Stimulated activated CD4-positive, alpha-beta T cell treated with anti-CD3 and anti-CD28 coated beads, Interleukin-1b, Interleukin-23, amount 100 ng/mL, for 1 hour (primary cell): ENCODE results near the gene VSIR.

Experiments
- DNase-seq, 2 donors: peaks; one replicate each; pipeline ENCODE4 v3.0.0-alpha.2; 2020; ENCODE audit warnings: low read depth in 2 of 2

VSIR gene

DNA sequence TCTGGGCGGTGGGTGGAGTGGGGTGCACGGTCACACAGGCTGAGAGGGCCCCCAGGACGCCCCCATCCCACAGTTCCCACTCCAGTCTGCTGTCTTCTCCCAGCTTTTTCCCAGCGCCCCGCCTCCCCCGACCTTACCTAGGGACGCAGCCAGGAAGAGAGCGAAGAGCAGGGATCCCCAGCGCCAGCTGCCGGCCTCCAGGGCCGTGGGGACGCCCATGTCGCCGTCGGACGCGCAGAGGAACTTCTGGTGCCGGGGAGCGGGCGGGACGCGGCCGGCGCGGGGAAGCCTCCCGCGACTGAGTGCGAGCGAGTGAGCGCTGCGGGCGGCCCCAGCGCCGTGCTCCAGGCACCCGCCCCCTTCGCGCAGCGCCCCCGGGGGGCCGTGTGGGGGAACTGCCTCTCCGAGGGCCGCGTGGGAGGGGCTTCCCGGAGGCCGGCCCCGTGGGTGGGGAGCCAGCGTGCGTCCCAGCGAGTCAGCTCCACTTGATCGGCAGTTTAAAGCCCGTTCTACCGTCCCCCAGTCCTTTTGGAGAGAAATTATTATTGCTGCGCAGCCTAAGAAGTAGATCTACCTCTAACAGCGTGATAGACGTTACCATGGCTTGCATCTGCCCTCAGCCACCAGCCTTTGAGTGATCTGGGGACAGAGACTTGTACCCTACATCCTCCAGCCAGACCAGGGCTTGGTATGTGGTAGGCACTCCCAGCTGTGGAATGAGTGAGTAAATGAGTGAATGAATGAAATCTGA lies at the start of gene VSIR:
Gene VSIR (minus strand): TSS at position 300 of the 751 bp plus-strand sequence. CDS start 81 bp downstream, at position 219.
- DNase-seq: peak; percentile 90 to 97

- no peak for DNase-seq
Observed at GRCh38 chr10:71821909-71822763, 48.8 kb upstream of the VSIR start.

- no peak for DNase-seq
Observed at GRCh38 chr10:71820966-71821365, 47.6 kb upstream of the VSIR start.

DNA sequence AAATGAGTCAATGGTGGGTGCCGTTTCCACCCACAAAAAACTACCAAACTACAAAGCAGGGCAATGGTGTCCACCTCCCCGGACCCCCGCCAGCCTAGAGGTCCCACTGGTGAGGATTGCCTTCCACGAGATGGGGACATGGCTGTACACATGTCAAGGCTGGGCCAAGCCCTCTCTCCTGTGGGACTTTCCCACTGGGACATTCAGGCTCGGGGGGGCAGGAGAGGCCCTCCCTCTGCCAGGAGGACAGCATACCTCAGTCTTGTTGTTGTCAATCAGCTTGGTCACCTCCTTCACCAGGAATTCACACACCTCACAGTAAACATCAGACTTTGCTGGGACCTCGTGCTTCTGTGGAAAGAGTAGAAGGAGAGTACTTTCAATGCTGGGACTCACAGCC lies 46.7 kb upstream of the VSIR start:
- DNase-seq: no peak

- no peak for DNase-seq
Observed at GRCh38 chr10:71819441-71819861, 46.1 kb upstream of the VSIR start.

DNA sequence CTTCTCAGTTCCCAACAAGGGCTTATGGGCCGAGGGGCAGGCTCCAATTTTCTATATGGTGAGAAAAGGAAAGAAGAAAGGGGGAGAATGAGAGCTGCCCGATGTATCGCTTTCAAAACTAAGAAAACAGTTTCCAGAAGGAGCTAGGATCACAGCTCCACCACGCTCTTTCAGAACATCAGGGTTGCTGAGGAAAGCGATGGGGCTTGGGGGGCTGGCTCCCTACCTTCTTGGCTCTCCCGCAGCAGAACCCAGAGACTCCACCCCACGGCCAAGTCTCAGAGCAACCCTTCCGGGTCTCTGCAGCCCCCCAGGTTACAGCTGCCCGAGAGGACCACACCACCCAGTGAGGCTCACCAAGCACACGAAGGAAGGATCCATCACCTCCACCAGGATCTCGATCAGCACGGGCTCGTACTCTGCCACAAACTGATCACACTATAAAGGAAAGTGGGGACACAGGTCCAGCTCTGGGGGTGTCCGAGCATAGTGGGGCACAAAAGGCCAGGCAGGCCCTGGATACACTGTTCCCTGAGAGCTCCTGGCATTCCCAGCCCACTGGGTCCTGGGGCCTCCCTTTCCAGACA lies 45.4 kb upstream of the VSIR start:
- no peak for DNase-seq

DNA sequence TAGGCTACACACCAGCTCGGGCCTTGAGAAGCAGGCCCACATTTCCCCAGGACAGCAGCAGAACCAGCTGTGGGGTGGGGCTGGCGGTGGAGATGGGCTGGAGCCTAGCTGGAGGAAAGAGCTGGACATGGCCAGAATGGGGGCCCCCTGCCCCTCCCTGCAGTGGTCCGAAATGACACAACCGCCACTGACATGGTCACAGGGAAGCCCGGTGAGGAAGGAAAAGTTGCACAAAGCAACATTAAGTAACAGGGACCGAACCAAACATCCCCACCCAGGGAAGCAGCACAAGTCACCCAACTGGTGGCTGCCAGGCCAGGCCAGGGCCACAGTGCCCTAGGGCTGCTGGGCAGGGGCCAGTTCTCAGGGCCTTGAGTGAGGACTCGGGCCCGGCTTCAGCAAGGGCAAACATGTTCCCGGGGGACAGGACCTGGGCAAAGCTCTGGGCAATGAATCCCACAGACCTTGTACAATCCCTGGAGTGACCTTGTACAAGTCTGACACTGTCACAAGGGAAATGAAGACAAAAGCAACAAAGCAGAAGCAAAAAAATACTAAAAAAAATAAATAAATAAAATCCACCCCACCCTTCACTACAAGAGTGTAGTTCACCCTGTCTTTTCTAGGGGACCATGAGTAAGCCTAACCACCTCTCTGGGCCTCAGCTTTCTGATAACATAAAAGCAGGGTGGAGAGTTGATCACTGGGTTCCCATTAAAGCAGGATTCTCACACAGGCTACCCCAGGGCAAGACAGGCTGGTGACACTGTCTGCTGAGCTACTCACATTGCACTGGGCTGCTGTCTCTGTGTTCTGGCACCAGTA lies 44.7 kb upstream of the VSIR start:
- DNase-seq: no peak

- no peak for DNase-seq
Observed at GRCh38 chr10:71816936-71817618, 43.8 kb upstream of the VSIR start.

- no peak for DNase-seq
Observed at GRCh38 chr10:71816421-71816851, 43.1 kb upstream of the VSIR start.

DNA sequence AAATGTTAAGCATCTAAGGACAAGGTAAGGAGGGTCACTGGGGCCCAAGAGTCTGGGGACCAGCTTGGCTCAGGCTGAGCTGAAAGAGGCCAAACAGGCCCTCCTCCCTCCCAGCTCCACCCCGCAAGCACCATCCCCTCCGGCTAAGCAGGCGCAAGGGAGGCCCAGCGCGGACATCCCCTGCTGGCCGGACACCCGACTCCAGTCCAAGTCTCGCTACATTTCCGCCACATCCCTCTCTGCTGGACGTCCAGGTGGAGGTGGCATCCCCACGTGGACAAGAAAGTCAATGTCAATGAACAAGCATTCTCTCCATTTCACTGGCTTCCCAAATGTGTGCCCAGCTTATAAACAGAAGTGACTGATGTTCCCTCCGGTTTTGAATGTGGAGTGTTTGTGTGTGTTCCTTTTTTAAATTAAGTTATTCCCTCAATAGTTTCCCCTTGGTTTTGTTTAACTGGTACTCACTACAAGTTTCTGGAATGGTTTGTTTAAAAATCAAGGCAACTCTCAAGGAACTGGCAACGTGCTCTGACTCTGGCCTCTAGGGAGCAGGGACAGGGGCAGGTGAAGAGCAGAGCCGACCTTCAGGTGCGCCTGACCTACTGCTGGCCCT lies 42.3 kb upstream of the VSIR start:
- DNase-seq: no peak

DNA sequence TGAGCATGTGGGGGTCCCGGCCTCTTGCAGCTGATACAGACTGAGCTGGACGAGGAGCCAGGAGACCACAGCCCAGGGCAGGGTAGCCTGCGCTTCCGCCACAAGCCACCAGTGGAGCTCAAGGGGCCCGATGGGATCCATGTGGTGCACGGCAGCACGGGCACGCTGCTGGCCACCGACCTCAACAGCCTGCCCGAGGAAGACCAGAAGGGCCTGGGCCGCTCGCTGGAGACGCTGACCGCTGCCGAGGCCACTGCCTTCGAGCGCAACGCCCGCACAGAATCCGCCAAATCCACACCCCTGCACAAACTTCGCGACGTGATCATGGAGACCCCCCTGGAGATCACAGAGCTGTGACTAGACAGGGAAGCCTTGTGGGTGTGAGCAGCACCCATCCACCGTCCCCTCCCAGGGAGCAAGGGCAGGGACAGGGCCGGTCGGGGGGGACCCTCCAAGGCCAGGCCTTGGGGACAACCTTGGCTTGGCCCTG lies 41.6 kb upstream of the VSIR start:
- DNase-seq: no peak

DNA sequence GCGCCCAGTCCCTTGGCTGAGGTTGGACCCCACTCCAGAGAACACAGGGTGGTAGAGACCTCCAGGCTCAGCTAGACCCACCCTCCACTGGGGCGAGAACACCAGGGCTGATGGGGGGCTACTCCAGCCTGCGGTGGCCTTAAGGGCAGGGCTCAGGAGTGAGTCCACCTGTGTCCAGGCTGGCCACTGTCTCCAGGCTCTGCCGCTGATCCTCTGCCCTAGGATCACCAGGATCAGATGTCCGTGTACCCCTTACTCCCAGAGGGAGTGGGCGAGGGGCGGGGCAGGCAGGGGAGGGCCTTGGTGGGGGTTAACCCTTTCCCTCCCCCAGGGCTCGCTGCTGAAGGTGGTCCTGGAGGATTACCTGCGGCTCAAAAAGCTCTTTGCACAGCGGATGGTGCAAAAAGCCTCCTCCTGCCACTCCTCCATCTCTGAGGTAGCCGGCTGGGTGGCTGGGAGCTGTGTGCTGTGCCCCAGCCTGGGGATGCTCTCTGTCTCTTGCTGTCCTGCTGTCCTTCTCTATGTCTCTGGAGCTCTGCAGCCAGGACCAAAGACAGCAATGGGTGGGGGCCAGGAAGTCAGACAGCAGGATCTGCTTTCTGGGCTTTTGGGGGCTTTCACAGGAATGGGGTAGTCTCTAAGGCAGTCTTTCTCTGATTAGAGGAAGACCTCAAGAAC lies 39.7 kb upstream of the VSIR start:
- no peak for DNase-seq

DNA sequence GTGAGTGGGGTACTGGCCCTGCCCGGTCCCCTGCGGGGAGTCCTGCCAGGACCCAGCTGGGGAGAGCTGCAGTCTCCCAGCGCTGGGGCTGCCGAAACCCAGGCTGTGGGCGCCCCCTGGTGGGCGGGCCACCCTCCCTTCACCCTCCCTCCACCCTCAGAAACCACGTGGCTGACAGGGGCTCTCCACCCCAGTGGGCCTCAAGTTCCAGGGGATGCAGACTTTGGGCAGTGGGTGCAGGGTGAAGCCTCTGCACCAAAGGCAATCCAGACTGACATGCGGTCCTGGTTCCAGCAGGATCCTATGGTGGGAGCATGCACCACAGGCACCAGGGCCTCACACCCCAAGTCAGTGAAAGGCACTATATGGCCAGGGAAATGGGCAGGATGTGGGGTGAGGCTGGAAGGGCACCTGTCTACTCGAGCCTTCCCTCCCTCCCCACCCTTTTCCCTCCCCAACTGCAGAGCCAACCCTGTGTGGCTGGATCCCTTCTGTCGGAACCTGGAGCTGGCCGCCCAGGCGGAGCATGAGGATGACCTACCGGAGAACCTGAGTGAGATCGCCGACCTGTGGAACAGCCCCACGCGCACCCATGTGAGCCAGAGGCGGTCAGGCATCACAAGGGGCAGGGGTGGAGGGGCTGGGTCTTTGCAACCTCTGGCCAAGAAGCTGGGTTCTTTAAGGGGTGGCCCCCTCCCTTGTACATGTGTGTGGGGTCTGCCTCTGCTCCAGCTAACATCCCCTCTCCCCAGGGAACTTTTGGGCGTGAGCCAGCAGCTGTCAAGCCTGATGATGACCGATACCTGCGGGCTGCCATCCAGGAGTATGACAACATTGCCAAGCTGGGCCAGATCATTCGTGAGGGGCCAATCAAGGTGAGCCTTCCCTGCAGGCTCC lies 38.9 kb upstream of the VSIR start:
- DNase-seq: peak; percentile 50 to 78

GRCh38 chr10:71811351-71811750 lies 38.0 kb upstream of the VSIR start:
- no peak for DNase-seq

GRCh38 chr10:71810048-71810750 lies 36.9 kb upstream of the VSIR start:
- no peak for DNase-seq

- no peak for DNase-seq
Observed at GRCh38 chr10:71809628-71810027, 36.3 kb upstream of the VSIR start.

DNA sequence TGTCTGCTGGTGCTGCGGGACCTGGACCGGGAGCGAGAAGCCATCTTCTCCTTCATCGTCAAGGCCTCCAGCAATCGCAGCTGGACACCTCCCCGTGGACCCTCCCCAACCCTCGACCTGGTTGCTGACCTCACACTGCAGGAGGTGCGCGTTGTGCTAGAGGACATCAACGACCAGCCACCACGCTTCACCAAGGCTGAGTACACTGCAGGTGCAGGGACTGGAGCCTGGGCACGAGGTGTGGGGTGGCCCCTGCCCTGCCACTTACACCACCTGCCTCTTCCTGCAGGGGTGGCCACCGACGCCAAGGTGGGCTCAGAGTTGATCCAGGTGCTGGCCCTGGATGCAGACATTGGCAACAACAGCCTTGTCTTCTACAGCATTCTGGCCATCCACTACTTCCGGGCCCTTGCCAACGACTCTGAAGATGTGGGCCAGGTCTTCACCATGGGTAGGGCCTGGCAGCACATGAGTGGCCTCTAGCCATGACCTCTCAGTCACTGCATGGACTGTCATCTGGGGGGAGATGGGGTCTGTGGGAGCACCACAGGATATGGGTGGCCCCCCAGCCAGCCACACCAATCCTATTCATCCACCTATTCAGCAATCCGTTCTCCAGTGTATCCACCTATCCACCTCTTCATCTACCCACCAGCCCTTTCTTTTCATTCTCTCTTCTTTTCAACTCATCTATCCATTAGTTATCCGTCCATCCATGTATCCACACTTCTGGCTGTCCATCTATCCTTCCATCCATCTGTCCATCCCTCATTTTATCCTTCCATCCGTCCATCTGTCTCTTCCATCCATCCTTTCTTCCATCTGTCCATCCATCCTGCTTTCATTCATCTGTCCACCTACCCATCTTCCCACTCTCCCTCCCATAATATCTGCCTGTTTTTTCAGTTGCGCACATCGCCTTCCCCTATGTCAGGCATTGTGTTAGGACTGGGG lies 34.5 kb upstream of the VSIR start:
- no peak for DNase-seq
